ENCODE data around the gene KLK6. TPM values are rescaled to one million over a fixed set of nuclear protein-coding genes. Genes with fewer than 3 reads are reported as not detected.

KLK6 gene
- total RNA-seq, 4 donors from 2014 or later: not detected

DNA sequence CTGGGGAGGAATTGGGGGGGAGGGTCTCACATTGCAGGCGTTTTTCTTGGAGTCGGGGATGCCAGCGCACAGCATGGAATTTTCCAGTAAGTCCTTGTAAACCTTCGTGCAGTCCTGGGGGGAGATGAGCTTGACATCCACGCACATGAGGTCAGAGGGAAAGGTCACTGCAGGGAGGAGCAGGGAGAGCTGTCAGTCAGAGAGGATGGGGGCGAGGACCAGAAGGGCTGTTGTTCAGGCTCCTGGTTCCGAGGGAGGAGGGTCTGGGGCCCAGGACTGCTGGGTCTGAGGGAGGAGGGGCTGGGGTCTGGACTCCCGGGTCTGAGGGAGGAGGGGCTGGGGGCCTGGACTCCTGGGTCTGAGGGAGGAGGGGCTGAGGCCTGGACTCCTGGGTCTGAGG lies 10.4 kb upstream of the KLK6 start:
- H3K4me1 ChIP-seq: no peaks in the 10 kb centered on the region
- H3K9me3 ChIP-seq: no peaks in the 10 kb centered on the region
- TF ChIP-seq POLR2A (IDR thresholded peaks at IDR 0.05; ENCODE audit: low read depth) (no peak), POLR2AphosphoS5 (IDR thresholded peaks at IDR 0.05) (no peak), EP300 (IDR thresholded peaks at IDR 0.05) (no peak)
- TF ChIP-seq, protein P1, sequence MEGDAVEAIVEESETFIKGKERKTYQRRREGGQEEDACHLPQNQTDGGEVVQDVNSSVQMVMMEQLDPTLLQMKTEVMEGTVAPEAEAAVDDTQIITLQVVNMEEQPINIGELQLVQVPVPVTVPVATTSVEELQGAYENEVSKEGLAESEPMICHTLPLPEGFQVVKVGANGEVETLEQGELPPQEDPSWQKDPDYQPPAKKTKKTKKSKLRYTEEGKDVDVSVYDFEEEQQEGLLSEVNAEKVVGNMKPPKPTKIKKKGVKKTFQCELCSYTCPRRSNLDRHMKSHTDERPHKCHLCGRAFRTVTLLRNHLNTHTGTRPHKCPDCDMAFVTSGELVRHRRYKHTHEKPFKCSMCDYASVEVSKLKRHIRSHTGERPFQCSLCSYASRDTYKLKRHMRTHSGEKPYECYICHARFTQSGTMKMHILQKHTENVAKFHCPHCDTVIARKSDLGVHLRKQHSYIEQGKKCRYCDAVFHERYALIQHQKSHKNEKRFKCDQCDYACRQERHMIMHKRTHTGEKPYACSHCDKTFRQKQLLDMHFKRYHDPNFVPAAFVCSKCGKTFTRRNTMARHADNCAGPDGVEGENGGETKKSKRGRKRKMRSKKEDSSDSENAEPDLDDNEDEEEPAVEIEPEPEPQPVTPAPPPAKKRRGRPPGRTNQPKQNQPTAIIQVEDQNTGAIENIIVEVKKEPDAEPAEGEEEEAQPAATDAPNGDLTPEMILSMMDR (IDR thresholded peaks at IDR 0.05): no peak
- 37% methylated on average over 7 of the region's 8 CpGs for WGBS
- peaks cover 0 to 90% (median 2%) of the 10 kb centered on the region in 4 donors for H3K27me3 ChIP-seq
- intact Hi-C loops (cut with DNase I): no loop called here
- no peak overlapping the region for H3K4me3 ChIP-seq
- no peak overlapping the region for H3K27ac ChIP-seq (replicated peaks in 1 of 4)
- DNase-seq (ENCODE audit: extremely low spot score): no peak
- no peaks in the 10 kb centered on the region for H3K36me3 ChIP-seq

- 55% methylated on average over 5 of the region's 5 CpGs for WGBS
- TF ChIP-seq POLR2AphosphoS5 (IDR thresholded peaks at IDR 0.05): no peak
- H3K4me1 ChIP-seq: no peaks in the 10 kb centered on the region
- no peaks in the 10 kb centered on the region for H3K9me3 ChIP-seq
- intact Hi-C loops (cut with DNase I): no loop called here
- H3K27me3 ChIP-seq: peaks cover 0 to 87% (median 2%) of the 10 kb centered on the region in 4 donors
- no peaks in the 10 kb centered on the region for H3K36me3 ChIP-seq
- no peak for DNase-seq (ENCODE audit: extremely low spot score)
- no peak overlapping the region for H3K27ac ChIP-seq (replicated peaks in 1 of 4)
- no peak overlapping the region for H3K4me3 ChIP-seq
Measured at GRCh38 chr19:50978772-50979390, 9.5 kb upstream of the KLK6 start.

GRCh38 chr19:50977626-50978025 lies 8.2 kb upstream of the KLK6 start:
- 75% methylated on average over 4 of the region's 4 CpGs for WGBS
- TF ChIP-seq, protein P1 (IDR thresholded peaks at IDR 0.05): no peak
- TF ChIP-seq POLR2AphosphoS5 (IDR thresholded peaks at IDR 0.05): no peak
- intact Hi-C loops (cut with DNase I): no loop called here
- peaks cover 0 to 84% (median 2%) of the 10 kb centered on the region in 4 donors for H3K27me3 ChIP-seq
- no peaks in the 10 kb centered on the region for H3K9me3 ChIP-seq
- no peak overlapping the region for H3K27ac ChIP-seq (replicated peaks in 1 of 4)
- no peaks in the 10 kb centered on the region for H3K4me1 ChIP-seq
- no peaks in the 10 kb centered on the region for H3K36me3 ChIP-seq
- H3K4me3 ChIP-seq: no peak overlapping the region
- DNase-seq (ENCODE audit: extremely low spot score): no peak

- Histone ChIP-seq H3K4me1 (no peaks in the 10 kb centered on the region), H3K36me3 (no peaks in the 10 kb centered on the region), H3K27ac (replicated peaks in 1 of 4) (no peak overlapping the region), H3K4me3 (no peak overlapping the region), H3K9me3 (no peaks in the 10 kb centered on the region), H3K27me3 (peaks cover 0 to 81% (median 2%) of the 10 kb centered on the region in 4 donors)
- WGBS: 16% methylated on average over 8 of the region's 8 CpGs
- TF ChIP-seq EP300 (IDR thresholded peaks at IDR 0.05): no peak
- TF ChIP-seq POLR2AphosphoS5 (IDR thresholded peaks at IDR 0.05): no peak
- TF ChIP-seq, protein P1 (IDR thresholded peaks at IDR 0.05): no peak
- TF ChIP-seq POLR2A (IDR thresholded peaks at IDR 0.05; ENCODE audit: low read depth): no peak
- DNase-seq (ENCODE audit: extremely low spot score): no peak
- intact Hi-C loops (cut with DNase I): no loop called here
Measured at GRCh38 chr19:50975766-50976165, 6.4 kb upstream of the KLK6 start.

DNA sequence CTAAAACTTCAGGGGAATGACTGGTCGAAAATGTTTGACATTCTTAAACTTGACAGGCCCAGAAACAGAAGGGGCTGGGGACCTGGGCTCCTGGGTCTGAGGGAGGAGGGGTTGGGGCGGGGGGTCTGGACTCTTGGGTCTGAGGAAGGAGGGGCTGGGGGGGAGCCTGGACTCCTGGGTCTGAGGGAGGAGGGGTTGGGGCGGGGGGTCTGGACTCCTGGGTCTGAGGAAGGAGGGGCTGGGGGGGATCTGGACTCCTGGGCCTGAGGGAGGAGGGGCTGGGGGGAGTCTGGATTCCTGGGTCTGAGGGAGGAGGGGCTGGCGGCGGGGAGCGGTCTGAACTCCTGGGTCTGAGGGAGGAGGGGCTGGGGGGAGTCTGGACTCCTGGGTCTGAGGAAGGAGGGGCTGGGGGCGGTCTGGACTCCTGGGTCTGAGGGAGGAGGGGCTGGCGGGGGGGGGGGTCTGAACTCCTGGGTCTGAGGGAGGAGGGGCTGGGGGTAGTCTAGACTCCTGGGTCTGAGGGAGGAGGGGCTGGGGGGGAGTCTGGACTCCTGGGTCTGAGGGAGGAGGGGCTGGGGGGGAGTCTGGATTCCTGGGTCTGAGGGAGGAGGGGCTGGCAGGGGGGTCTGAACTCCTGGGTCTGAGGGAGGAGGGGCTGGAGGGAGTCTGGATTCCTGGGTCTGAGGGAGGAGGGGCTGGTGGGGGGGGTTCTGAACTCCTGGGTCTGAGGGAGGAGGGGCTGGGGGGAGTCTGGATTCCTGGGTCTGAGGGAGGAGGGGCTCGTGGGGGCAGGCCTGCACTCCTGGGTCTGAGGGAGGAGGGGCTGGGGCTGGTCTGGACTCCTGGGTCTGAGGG lies 5.5 kb upstream of the KLK6 start:
- no peak overlapping the region for H3K4me3 ChIP-seq
- peaks cover 0 to 78% (median 2%) of the 10 kb centered on the region in 4 donors for H3K27me3 ChIP-seq
- 25% methylated on average over 4 of the region's 9 CpGs for WGBS
- no peaks in the 10 kb centered on the region for H3K36me3 ChIP-seq
- DNase-seq (ENCODE audit: extremely low spot score): no peak
- H3K27ac ChIP-seq (replicated peaks in 1 of 4): no peak overlapping the region
- TF ChIP-seq EP300 (IDR thresholded peaks at IDR 0.05) (no peak), POLR2AphosphoS5 (IDR thresholded peaks at IDR 0.05) (no peak), POLR2A (IDR thresholded peaks at IDR 0.05; ENCODE audit: low read depth) (no peak)
- TF ChIP-seq, protein P1 (IDR thresholded peaks at IDR 0.05): no peak
- no peaks in the 10 kb centered on the region for H3K9me3 ChIP-seq
- no peaks in the 10 kb centered on the region for H3K4me1 ChIP-seq
- intact Hi-C loops (cut with DNase I): no loop called here
